WTC11 (cell line): Measurements from ENCODE around the gene GPR149. TPM values are rescaled to one million over a fixed set of nuclear protein-coding genes. Genes with fewer than 3 reads are reported as not detected.
A peak's percentile ranks its signal among the peaks of the same experiment; 100 is the strongest.

Source experiments
- ATAC-seq: fragments of 200-7000 bp; cut with Tn5 transposase; 2 replicates; pipeline ENCODE4 v1.10.0; 2021; ENCODE audit warnings: mild to moderate bottlenecking, moderate library complexity
- CTCF ChIA-PET: fragments of 300-600 bp; sonication (Branson Sonifier 250); formaldehyde crosslinking; loops from one replicate; lab custom pipeline; 2021; ENCODE audit warnings: antibody characterized with exemption; lab: Charles Lee
- POLR2A ChIA-PET: fragments of 350-600 bp; sonication (Branson Sonifier 250); formaldehyde crosslinking; loops from one replicate; lab custom pipeline; 2021; ENCODE audit warnings: antibody characterized with exemption; lab: Charles Lee
- DNase-seq: peaks from one replicate; pipeline ENCODE4 v3.0.0; 2021; ENCODE audit warnings: low spot score
- H3K27ac Mint-ChIP-seq: 2 replicates; pipeline ENCODE4 v1.8.0; 2021; ENCODE audit warnings: mixed read lengths
- H3K27me3 Mint-ChIP-seq: 2 replicates; pipeline ENCODE4 v1.8.0; 2021; ENCODE audit warnings: low read depth, mild to moderate bottlenecking, moderate library complexity, mixed read lengths
- H3K36me3 Mint-ChIP-seq: 2 replicates; pipeline ENCODE4 v1.8.0; 2021; ENCODE audit warnings: mixed read lengths
- H3K4me1 Mint-ChIP-seq: 2 replicates; pipeline ENCODE4 v1.8.0; 2022; ENCODE audit warnings: mixed read lengths
- H3K4me3 Mint-ChIP-seq: 2 replicates; pipeline ENCODE4 v1.8.0; 2021; ENCODE audit warnings: mild to moderate bottlenecking, moderate library complexity, mixed read lengths
- H3K9me3 Mint-ChIP-seq: 2 replicates; pipeline ENCODE4 v1.8.0; 2021; ENCODE audit warnings: mixed read lengths
- AFF4 ChIP-seq: sonication (generic); formaldehyde crosslinking; IDR thresholded peaks from 2 replicates; pipeline ENCODE4 v1.8.1; 2023; ENCODE audit warnings: mild to moderate bottlenecking, missing genetic modification reagents, borderline replicate concordance
- AR ChIP-seq: fragments of 250-450 bp; sonication (Bioruptor Pico); IDR thresholded peaks from 2 replicates; pipeline ENCODE4 v1.9.0; 2021; ENCODE audit warnings: mild to moderate bottlenecking
- CREM ChIP-seq: sonication (generic); formaldehyde crosslinking; IDR thresholded peaks from 2 replicates; pipeline ENCODE4 v1.8.1; 2022; ENCODE audit warnings: mild to moderate bottlenecking, missing genetic modification reagents, moderate library complexity
- E2F1 ChIP-seq: sonication (generic); formaldehyde crosslinking; IDR thresholded peaks from 2 replicates; pipeline ENCODE4 v1.8.0; 2022; ENCODE audit warnings: mild to moderate bottlenecking, missing genetic modification reagents
- E2F5 ChIP-seq: sonication (generic); formaldehyde crosslinking; IDR thresholded peaks from 2 replicates; pipeline ENCODE4 v1.8.1; 2022; ENCODE audit warnings: mild to moderate bottlenecking, moderate library complexity, missing genetic modification reagents
- ERG ChIP-seq: fragments of 250-450 bp; sonication (Bioruptor Pico); IDR thresholded peaks from 2 replicates; pipeline ENCODE4 v1.8.0; 2021; ENCODE audit warnings: mild to moderate bottlenecking
- FOXP4 ChIP-seq: sonication (generic); formaldehyde crosslinking; IDR thresholded peaks from 2 replicates; pipeline ENCODE4 v1.8.0; 2022; ENCODE audit warnings: mild to moderate bottlenecking, missing genetic modification reagents
- MAX ChIP-seq: sonication (generic); formaldehyde crosslinking; IDR thresholded peaks from 2 replicates; pipeline ENCODE4 v1.8.0; 2022; ENCODE audit warnings: mild to moderate bottlenecking, missing genetic modification reagents
- MXD4 ChIP-seq: fragments of 250-450 bp; sonication (Bioruptor Pico); IDR thresholded peaks from 2 replicates; pipeline ENCODE4 v1.8.0; 2021; ENCODE audit warnings: mild to moderate bottlenecking, moderate library complexity, borderline replicate concordance
- NFATC4 ChIP-seq: fragments of 250-450 bp; sonication (Bioruptor Pico); IDR thresholded peaks from 2 replicates; pipeline ENCODE4 v1.9.0; 2021; ENCODE audit warnings: mild to moderate bottlenecking
- OVOL2 ChIP-seq: fragments of 250-450 bp; sonication (Bioruptor Pico); IDR thresholded peaks from 2 replicates; pipeline ENCODE4 v1.9.0; 2021; ENCODE audit warnings: mild to moderate bottlenecking, borderline replicate concordance
- SP1 ChIP-seq: sonication (generic); formaldehyde crosslinking; conservative IDR thresholded peaks from 2 replicates; pipeline ENCODE4 v1.8.1; 2022; ENCODE audit warnings: missing genetic modification reagents
- TCF7 ChIP-seq: sonication (generic); formaldehyde crosslinking; IDR thresholded peaks from 2 replicates; pipeline ENCODE4 v1.8.0; 2022; ENCODE audit warnings: mild to moderate bottlenecking, low read depth, missing genetic modification reagents, moderate library complexity
- ZBTB21 ChIP-seq: sonication (generic); formaldehyde crosslinking; IDR thresholded peaks from 2 replicates; pipeline ENCODE4 v1.8.1; 2023; ENCODE audit warnings: mild to moderate bottlenecking, missing genetic modification reagents, borderline replicate concordance
- ZBTB43 ChIP-seq: sonication (generic); formaldehyde crosslinking; IDR thresholded peaks from 2 replicates; pipeline ENCODE4 v1.8.1; 2023; ENCODE audit warnings: mild to moderate bottlenecking, missing genetic modification reagents
- ZMAT4 ChIP-seq: fragments of 250-450 bp; sonication (Bioruptor Pico); IDR thresholded peaks from 2 replicates; pipeline ENCODE4 v1.9.0; 2021; ENCODE audit warnings: mild to moderate bottlenecking
- ZNF281 ChIP-seq: sonication (generic); formaldehyde crosslinking; IDR thresholded peaks from 2 replicates; pipeline ENCODE4 v1.8.0; 2023; ENCODE audit warnings: mild to moderate bottlenecking, missing genetic modification reagents
- total RNA-seq: library from RNA; stranded (reverse); gene quantifications from 3 replicates; pipeline ENCODE4 v1.2.3, GENCODE V29; 2021

Gene GPR149
- total RNA-seq, 1 experiment from 2014 or later, result not detected

- TF ChIP-seq NFATC4 (CRISPR knock-in tag) (no peak), SP1 (no peak), E2F5 (no peak), ZNF281 (CRISPR knock-in tag) (no peak), MAX (CRISPR knock-in tag) (no peak), CREM (CRISPR knock-in tag) (no peak), ZBTB43 (CRISPR knock-in tag) (no peak), E2F1 (no peak), ZBTB21 (CRISPR knock-in tag) (no peak)
- TF ChIP-seq, all 79 proteins: peak for 0
These were observed 74.0 kb downstream of the GPR149 start (continued) for GRCh38 chr3:154356009-154356408.

- Mint-ChIP-seq H3K4me1 (peaks cover 6% of the 10 kb centered on the region), H3K36me3 (no peaks in the 10 kb centered on the region), H3K9me3 (peaks cover 6% of the 10 kb centered on the region), H3K27ac (no peak overlapping the region), H3K4me3 (no peak overlapping the region), H3K27me3 (no peaks in the 10 kb centered on the region)
- POLR2A ChIA-PET, result no interaction called here
- ATAC-seq (peak; percentile 51; the same call in 1 of the 2 replicates), DNase-seq (no peak)
- CTCF ChIA-PET, result no interaction called here
- no peak for TF ChIP-seq NFATC4 (CRISPR knock-in tag)
- no peak for TF ChIP-seq FOXP4 (CRISPR knock-in tag)
- no peak for TF ChIP-seq ZMAT4
- no peak for TF ChIP-seq ERG (CRISPR knock-in tag)
- no peak for TF ChIP-seq TCF7 (CRISPR knock-in tag)
- TF ChIP-seq AFF4 (CRISPR knock-in tag), result no peak
- TF ChIP-seq OVOL2 (CRISPR knock-in tag), result no peak
- TF ChIP-seq MXD4, result no peak
- no peak for TF ChIP-seq ZBTB43 (CRISPR knock-in tag)
- no peak for TF ChIP-seq AR (CRISPR knock-in tag)
These were observed 80.8 kb downstream of the GPR149 start for GRCh38 chr3:154349223-154349622.
